Hippocampal formation (tissue), 2 donors: ENCODE results near the gene ATP1B3.
"Not testable (repeated sequence)": the region's sequence is repeated elsewhere in the genome, so short reads cannot be mapped to it uniquely, and the experiment has no call there.

Experiments
- DNase-seq, 2 donors: peaks; one replicate each; lab custom pipeline; 2025; lab: John Stamatoyannopoulos, UW

Gene ATP1B3

GRCh38 chr3:141949399-141949798 is 73.0 kb downstream of the ATP1B3 start:
- no peak for DNase-seq

GRCh38 chr3:141949972-141950371 is 73.5 kb downstream of the ATP1B3 start:
- DNase-seq = no peak

GRCh38 chr3:141950572-141951493 is 74.4 kb downstream of the ATP1B3 start:
- DNase-seq = no peak

- no peak for DNase-seq
Measured at GRCh38 chr3:141952611-141953010, 76.2 kb downstream of the ATP1B3 start.

GRCh38 chr3:141955175-141955574 is 78.7 kb downstream of the ATP1B3 start:
- no peak for DNase-seq

GRCh38 chr3:141959589-141960554 is 83.4 kb downstream of the ATP1B3 start:
- DNase-seq = no peak

- no peak for DNase-seq
Measured at GRCh38 chr3:141960731-141961130, 84.3 kb downstream of the ATP1B3 start.

- DNase-seq = no peak
Measured at GRCh38 chr3:141963301-141963700, 86.9 kb downstream of the ATP1B3 start.

GRCh38 chr3:141965471-141965870 is 89.0 kb downstream of the ATP1B3 start:
- no peak for DNase-seq

- DNase-seq = no peak
Measured at GRCh38 chr3:141969711-141970110, 93.3 kb downstream of the ATP1B3 start.

GRCh38 chr3:141971571-141971970 is 95.1 kb downstream of the ATP1B3 start:
- DNase-seq = no peak

GRCh38 chr3:141972399-141972798 is 96.0 kb downstream of the ATP1B3 start:
- no peak for DNase-seq

- not testable (repeated sequence) for DNase-seq
Measured at GRCh38 chr3:141974777-141975176, 98.3 kb downstream of the ATP1B3 start.
